Measurements from ENCODE around the gene CPT2. TPM values are rescaled to one million over a fixed set of nuclear protein-coding genes. Genes with fewer than 3 reads are reported as not detected.
A peak's percentile ranks its signal among the peaks of the same experiment; 100 is the strongest.

CPT2 gene
- total and polyA plus RNA-seq, 9 of the 15 experiments (the other 6 are each of a cell fraction or from before 2014, with no cell fraction given), result 7.6 to 25.1 (median 16.8) TPM

DNA sequence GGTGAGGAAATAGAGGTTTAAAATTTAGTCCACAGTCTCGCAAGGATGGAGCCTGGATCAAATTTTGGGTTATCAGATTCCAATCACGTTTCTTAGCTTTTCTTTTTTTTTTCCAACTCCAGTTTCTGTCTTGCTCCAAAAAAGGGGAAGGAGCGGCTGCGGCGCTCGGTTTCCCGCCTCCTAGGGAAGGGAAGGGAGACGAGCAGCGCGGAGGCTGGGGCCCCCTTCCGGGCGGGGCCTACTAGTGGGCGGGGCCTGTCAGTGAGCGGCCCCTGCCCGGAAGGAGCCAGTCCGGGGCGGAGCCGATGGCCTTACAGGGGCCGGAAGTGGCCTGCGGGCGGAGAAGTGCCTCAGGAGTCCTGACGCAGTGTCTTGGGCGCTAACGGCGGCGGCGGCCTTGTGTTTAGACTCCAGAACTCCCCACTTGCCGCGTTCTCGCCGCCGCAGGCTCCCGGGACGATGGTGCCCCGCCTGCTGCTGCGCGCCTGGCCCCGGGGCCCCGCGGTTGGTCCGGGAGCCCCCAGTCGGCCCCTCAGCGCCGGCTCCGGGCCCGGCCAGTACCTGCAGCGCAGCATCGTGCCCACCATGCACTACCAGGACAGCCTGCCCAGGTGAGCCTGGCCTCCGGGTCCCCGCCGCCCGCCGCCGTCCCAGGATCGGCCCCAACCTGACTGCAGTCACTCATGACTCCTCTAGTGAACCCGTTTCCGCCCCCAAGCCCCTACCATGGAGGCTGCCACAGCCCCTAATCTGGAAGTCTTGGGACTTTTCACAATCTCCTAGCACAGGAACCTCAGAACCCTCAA lies at the start of gene CPT2 (continued):
- TF ChIP-seq, protein P1, sequence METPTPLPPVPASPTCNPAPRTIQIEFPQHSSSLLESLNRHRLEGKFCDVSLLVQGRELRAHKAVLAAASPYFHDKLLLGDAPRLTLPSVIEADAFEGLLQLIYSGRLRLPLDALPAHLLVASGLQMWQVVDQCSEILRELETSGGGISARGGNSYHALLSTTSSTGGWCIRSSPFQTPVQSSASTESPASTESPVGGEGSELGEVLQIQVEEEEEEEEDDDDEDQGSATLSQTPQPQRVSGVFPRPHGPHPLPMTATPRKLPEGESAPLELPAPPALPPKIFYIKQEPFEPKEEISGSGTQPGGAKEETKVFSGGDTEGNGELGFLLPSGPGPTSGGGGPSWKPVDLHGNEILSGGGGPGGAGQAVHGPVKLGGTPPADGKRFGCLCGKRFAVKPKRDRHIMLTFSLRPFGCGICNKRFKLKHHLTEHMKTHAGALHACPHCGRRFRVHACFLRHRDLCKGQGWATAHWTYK (CRISPR knock-in tag; IDR thresholded peaks at IDR 0.05), result 0 out of 2 replicates have a peak, but pooled peaks have one; percentile 49
- TF ChIP-seq, protein P2, sequence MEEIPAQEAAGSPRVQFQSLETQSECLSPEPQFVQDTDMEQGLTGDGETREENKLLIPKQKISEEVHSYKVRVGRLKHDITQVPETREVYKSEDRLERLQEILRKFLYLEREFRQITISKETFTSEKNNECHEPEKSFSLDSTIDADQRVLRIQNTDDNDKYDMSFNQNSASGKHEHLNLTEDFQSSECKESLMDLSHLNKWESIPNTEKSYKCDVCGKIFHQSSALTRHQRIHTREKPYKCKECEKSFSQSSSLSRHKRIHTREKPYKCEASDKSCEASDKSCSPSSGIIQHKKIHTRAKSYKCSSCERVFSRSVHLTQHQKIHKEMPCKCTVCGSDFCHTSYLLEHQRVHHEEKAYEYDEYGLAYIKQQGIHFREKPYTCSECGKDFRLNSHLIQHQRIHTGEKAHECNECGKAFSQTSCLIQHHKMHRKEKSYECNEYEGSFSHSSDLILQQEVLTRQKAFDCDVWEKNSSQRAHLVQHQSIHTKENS (CRISPR knock-in tag; IDR thresholded peaks at IDR 0.05), result no peak
- no peak; the same call in 1 of the 2 replicates for TF ChIP-seq TCF3 (CRISPR knock-in tag; IDR thresholded peaks at IDR 0.05)
- no peak for TF ChIP-seq PRMT5 (CRISPR knock-in tag; IDR thresholded peaks at IDR 0.05)
- TF ChIP-seq SP2 (IDR thresholded peaks at IDR 0.05; ENCODE audit: extremely low read depth, low read depth, low read length, poor library complexity, severe bottlenecking), result no peak
- no peak for TF ChIP-seq POU5F1 (IDR thresholded peaks at IDR 0.05; ENCODE audit: borderline replicate concordance, low read depth, low read length, partially characterized antibody)
- peak; percentile 99 for TF ChIP-seq RBFOX2 (IDR thresholded peaks at IDR 0.05; ENCODE audit: low read depth, low read length)
- TF ChIP-seq, protein P3, sequence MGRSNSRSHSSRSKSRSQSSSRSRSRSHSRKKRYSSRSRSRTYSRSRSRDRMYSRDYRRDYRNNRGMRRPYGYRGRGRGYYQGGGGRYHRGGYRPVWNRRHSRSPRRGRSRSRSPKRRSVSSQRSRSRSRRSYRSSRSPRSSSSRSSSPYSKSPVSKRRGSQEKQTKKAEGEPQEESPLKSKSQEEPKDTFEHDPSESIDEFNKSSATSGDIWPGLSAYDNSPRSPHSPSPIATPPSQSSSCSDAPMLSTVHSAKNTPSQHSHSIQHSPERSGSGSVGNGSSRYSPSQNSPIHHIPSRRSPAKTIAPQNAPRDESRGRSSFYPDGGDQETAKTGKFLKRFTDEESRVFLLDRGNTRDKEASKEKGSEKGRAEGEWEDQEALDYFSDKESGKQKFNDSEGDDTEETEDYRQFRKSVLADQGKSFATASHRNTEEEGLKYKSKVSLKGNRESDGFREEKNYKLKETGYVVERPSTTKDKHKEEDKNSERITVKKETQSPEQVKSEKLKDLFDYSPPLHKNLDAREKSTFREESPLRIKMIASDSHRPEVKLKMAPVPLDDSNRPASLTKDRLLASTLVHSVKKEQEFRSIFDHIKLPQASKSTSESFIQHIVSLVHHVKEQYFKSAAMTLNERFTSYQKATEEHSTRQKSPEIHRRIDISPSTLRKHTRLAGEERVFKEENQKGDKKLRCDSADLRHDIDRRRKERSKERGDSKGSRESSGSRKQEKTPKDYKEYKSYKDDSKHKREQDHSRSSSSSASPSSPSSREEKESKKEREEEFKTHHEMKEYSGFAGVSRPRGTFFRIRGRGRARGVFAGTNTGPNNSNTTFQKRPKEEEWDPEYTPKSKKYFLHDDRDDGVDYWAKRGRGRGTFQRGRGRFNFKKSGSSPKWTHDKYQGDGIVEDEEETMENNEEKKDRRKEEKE (IDR thresholded peaks at IDR 0.05; ENCODE audit: borderline replicate concordance in 1 of 2, control insufficient read depth in 1 of 2, low read depth in 2 of 2, low read length in 1 of 2), result no peak
- TF ChIP-seq POLR2AphosphoS5 (IDR thresholded peaks at IDR 0.05; ENCODE audit: control insufficient read depth, insufficient read depth, low read depth, low read length), result peak; percentile 95
- TF ChIP-seq, protein P4, sequence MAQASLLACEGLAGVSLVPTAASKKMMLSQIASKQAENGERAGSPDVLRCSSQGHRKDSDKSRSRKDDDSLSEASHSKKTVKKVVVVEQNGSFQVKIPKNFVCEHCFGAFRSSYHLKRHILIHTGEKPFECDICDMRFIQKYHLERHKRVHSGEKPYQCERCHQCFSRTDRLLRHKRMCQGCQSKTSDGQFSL (CRISPR knock-in tag; IDR thresholded peaks at IDR 0.05), result no peak
- TF ChIP-seq, protein P4 (tag; IDR thresholded peaks at IDR 0.05), result no peak
- TF ChIP-seq TAL1 (IDR thresholded peaks at IDR 0.05), result no peak
- TF ChIP-seq ZNF764 (CRISPR knock-in tag; IDR thresholded peaks at IDR 0.05; ENCODE audit: low read depth), result no peak
- TF ChIP-seq RBBP5 (IDR thresholded peaks at IDR 0.05; ENCODE audit: borderline replicate concordance, insufficient read depth, low read length, poor library complexity, severe bottlenecking), result peak; percentile 88
- no peak; the same call in none of the 2 replicates for TF ChIP-seq ESRRA (IDR thresholded peaks at IDR 0.05; ENCODE audit: borderline replicate concordance, low read depth)
- TF ChIP-seq KDM1A (IDR thresholded peaks at IDR 0.05), result no peak
- TF ChIP-seq ZNF316 (IDR thresholded peaks at IDR 0.05), result no peak
- no peak for TF ChIP-seq TEAD4 (IDR thresholded peaks at IDR 0.05; ENCODE audit: low read length)
- no peak for TF ChIP-seq TEAD4 (CRISPR knock-in tag; IDR thresholded peaks at IDR 0.05; ENCODE audit: borderline replicate concordance)
- TF ChIP-seq SRSF7 (optimal IDR thresholded peaks at IDR 0.05; ENCODE audit: low read depth, low read length), result no peak
- no peak for TF ChIP-seq JUNB (CRISPR knock-in tag; conservative IDR thresholded peaks at IDR 0.05)
